ENCODE results near the gene KRT20.

- no peak for TF ChIP-seq CTCF (conservative IDR thresholded peaks at IDR 0.05)
- no peak for TF ChIP-seq EZH2 (IDR thresholded peaks at IDR 0.05; ENCODE audit: low read depth)
These were observed 30.7 kb downstream of the KRT20 start for GRCh38 chr17:40854175-40854814.

Measured in PC-9 (cell line).